GM13977 (cell line): Measurements from ENCODE around the gene RNASE8.

Experiments
- DNase-seq: peaks from one replicate; pipeline ENCODE4 v3.0.0; 2012; ENCODE audit warnings: low spot score
- CTCF ChIP-seq: IDR thresholded peaks from 2 replicates; pipeline ENCODE4 v1.5.1; 2012; ENCODE audit warnings: mild to moderate bottlenecking, control low read depth; ENCODE audit not compliant: insufficient read depth; ENCODE audit errors: extremely low read depth, missing control alignments
- in situ Hi-C: fragments of 300-500 bp; cut with MboI; formaldehyde crosslinking; loops from one replicate; pipeline ENCODE4 v1.12.0; 2022; ENCODE audit warnings: low sequenced_read_pairs, low pct_unique_long_range_greater_than_20kb, mixed read lengths, inconsistent platforms; ENCODE audit not compliant: unreplicated experiment

The RNASE8 gene

DNA sequence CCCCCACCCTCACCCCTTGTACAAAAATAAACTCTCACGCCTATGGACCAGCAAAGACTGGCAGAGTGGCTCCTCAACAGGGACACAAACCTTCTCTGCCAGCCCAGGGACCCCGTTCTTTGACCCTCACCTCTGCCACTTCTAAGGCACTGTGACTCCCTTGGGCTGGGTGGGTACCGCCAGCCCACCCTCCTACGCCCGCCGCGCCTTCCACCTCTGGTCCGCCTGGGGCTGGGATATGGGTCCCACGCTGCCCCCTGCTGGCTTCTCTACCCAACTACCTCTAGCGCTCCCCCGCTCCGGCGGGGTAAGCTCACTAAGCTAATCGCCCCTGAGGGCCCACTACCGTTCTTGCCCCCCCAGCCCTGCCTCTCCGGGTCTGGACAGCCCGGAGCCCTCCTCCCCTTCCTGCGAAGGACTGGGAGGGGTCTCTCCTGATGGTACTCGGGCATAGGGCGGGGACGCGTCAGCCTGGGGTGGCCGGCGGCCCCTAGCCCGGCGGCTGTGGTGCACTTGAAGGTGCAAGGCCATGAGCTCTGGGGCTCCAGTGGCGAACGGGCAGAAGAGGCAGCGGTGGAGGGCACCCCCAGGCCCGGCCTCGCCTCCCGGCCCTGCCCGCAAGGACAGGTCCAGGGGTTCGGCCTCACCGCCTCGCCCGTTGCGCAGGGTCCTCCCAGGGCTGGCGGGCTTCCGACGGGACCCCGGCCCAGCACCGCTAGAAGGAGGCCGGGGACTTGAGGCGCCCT is 32.7 kb downstream of the RNASE8 start:
- DNase-seq, result no peak
- in situ Hi-C loops, result no loop called here
- peak; percentile 44 for TF ChIP-seq CTCF

DNA sequence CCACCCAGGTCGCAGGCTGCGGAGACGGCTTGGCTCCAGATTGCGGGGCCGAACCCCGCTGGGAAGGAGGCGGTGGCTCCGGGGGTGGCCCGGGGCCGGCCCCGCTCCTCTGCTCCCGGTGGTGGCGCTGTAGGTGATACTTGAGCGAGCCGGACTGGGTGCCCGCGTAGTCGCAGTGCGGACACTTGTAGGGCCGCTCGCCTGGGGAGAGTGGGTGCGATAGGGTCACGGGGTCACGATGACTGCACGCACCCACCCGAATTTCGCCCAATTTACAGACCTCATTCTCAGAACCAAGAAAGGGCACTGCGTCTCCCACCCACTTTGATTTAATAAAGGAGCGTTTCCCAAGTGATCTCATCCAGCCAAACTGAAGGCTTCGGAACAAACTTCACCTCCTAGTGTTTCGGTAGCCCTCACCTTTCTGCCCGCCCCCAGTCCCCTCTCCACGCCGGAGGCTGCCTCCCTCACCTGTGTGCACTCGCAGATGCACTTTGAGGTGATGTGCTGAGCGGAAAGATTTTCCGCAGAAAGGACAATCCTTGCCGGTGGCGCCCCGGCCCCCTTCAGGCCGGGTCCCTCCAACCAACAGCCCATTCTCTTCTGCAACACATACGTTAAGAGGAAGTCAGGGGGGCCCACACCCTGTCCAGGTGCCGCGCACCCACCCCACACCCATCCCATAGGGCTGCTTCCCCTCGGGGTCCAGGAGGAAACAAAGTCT is 33.5 kb downstream of the RNASE8 start:
- in situ Hi-C loops, result no loop called here
- DNase-seq, result no peak
- no peak for TF ChIP-seq CTCF

GRCh38 chr14:21091821-21092272 is 34.2 kb downstream of the RNASE8 start:
- no peak for DNase-seq
- no peak for TF ChIP-seq CTCF
- in situ Hi-C loops, result no loop called here

- DNase-seq, result peak; percentile 97
- TF ChIP-seq CTCF, result peak; percentile 100
Observed at GRCh38 chr14:21092273-21093011, 34.8 kb downstream of the RNASE8 start.

DNA sequence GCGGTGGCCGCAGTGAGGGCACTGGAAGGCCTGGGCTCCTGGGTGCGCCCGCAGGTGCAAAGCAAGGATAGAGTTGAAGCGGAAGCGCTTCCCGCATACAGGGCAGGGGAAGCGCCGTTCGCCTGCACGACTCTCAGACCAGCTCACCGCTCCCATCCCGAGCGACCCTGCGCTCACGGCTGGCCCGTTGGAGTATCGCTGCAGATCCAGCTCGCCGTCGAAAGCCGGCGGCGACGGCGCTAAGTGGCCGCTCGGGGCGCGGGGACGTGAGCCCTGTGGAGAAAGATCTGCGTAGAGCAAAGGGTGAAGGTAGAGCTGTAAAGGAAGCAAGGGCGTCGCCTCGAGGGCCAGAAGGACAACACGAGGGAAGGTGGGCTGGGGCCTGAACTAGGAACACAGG is 35.4 kb downstream of the RNASE8 start:
- no peak for TF ChIP-seq CTCF
- no peak for DNase-seq

More at GRCh38 chr14:21092273-21093011, 34.8 kb downstream of the RNASE8 start:
- in situ Hi-C loops, result no loop called here

GRCh38 chr14:21093769-21094681 is 36.4 kb downstream of the RNASE8 start:
- peak; percentile 18 for DNase-seq
- in situ Hi-C loops, result no loop called here
- no peak for TF ChIP-seq CTCF

More for the DNA sequence above, 35.4 kb downstream of the RNASE8 start:
- in situ Hi-C loops, result no loop called here
